Ramos (cell line): ENCODE data around the gene CTCF.

Experiments used
- in situ Hi-C: fragments of 300-500 bp; cut with MboI; formaldehyde crosslinking; loops from one replicate; pipeline ENCODE4 v1.14.3; 2022; ENCODE audit warnings: low sequenced_read_pairs; ENCODE audit not compliant: unreplicated experiment

Gene CTCF

GRCh38 chr16:67673712-67674580 lies 111.6 kb downstream of the CTCF start:
- in situ Hi-C loops, result loop anchor here (10.0 kb wide), 1 partner anchor 371 kb away; no protein-coding TSS in a partner anchor

- in situ Hi-C loops, result loop anchor here (5.0 to 10.0 kb wide), 2 partner anchors 252 to 370 kb away; no protein-coding TSS in a partner anchor
Observed at GRCh38 chr16:67674851-67675578, 112.7 kb downstream of the CTCF start.

GRCh38 chr16:67675579-67675935 lies 113.2 kb downstream of the CTCF start:
- in situ Hi-C loops, result loop anchor here (5.0 to 10.0 kb wide), 2 partner anchors 252 to 369 kb away; no protein-coding TSS in a partner anchor

- in situ Hi-C loops, result loop anchor here (5.0 to 10.0 kb wide), 2 partner anchors 251 to 369 kb away; no protein-coding TSS in a partner anchor
Observed at GRCh38 chr16:67675999-67676398, 113.7 kb downstream of the CTCF start.

GRCh38 chr16:67676516-67676915 lies 114.2 kb downstream of the CTCF start:
- in situ Hi-C loops, result loop anchor here (5.0 to 10.0 kb wide), 2 partner anchors 251 to 368 kb away; no protein-coding TSS in a partner anchor

- in situ Hi-C loops, result loop anchor here (5.0 to 10.0 kb wide), 2 partner anchors 250 to 368 kb away; no protein-coding TSS in a partner anchor
Observed at GRCh38 chr16:67676939-67677338, 114.6 kb downstream of the CTCF start.

- in situ Hi-C loops, result loop anchor here (5.0 to 10.0 kb wide), 2 partner anchors 250 to 367 kb away; no protein-coding TSS in a partner anchor
Observed at GRCh38 chr16:67677712-67678111, 115.4 kb downstream of the CTCF start.

GRCh38 chr16:67678354-67679023 lies 116.2 kb downstream of the CTCF start:
- in situ Hi-C loops, result loop anchor here (5.0 to 10.0 kb wide), 2 partner anchors 249 to 366 kb away; no protein-coding TSS in a partner anchor

- in situ Hi-C loops, result loop anchor here (5.0 to 10.0 kb wide), 2 partner anchors 247 to 365 kb away; no protein-coding TSS in a partner anchor
Observed at GRCh38 chr16:67679935-67680897, 117.9 kb downstream of the CTCF start.

- in situ Hi-C loops, result no loop called here
Observed at GRCh38 chr16:67683767-67684166, 121.4 kb downstream of the CTCF start.

- in situ Hi-C loops, result no loop called here
Observed at GRCh38 chr16:67685388-67686112, 123.2 kb downstream of the CTCF start.
